SK-N-SH (cell line): ENCODE results near the gene PALLD. TPM values are rescaled to one million over a fixed set of nuclear protein-coding genes. Genes with fewer than 3 reads are reported as not detected.

Experiments
- CTCF ChIA-PET: fragments of 300-600, 350-600 bp; formaldehyde crosslinking; extraction: SDS; loops from one replicate; lab custom pipeline; 2021; lab: Yijun Ruan, JAX
- POLR2A ChIA-PET: fragments of 350-600 bp; sonication (Branson Sonifier 250); formaldehyde crosslinking; extraction: SDS; loops from one replicate; lab custom pipeline; 2020; ENCODE audit warnings: antibody characterized with exemption, inconsistent platforms; lab: Yijun Ruan, JAX
- DNase-seq: peaks from one replicate; pipeline ENCODE4 v3.0.0; 2012
- H2AFZ ChIP-seq: fragments of 200-600 bp; sonication (generic); 2 replicates; pipeline ENCODE4 v1.8.1; 2016; ENCODE audit warnings: antibody characterized with exemption, mild to moderate bottlenecking, low read depth
- H3F3A ChIP-seq: fragments of 200-600 bp; sonication (generic); replicated peaks from 2 replicates; pipeline ENCODE3; 2016; ENCODE audit warnings: antibody characterized with exemption, mild to moderate bottlenecking; ENCODE audit not compliant: insufficient read depth
- H3K27ac ChIP-seq, 2 experiments: fragments of 200-500 bp in 1 of 2; fragments of 200-600 bp in 1 of 2; sonication (Bioruptor generic) in 1 of 2; sonication (generic), shearing (Covaris generic) in 1 of 2; 2 replicates each; pipeline versions ENCODE4 v1.5.1 to v1.6.1; 2014 to 2016; ENCODE audit warnings: low read depth in 2 of 2, inconsistent platforms in 1 of 2, low read length in 1 of 2, mild to moderate bottlenecking in 1 of 2, mixed read lengths in 1 of 2
- H3K27me3 ChIP-seq: fragments of 200-600 bp; sonication (generic), shearing (Covaris generic); 2 replicates; pipeline ENCODE4 v1.6.1; 2016; ENCODE audit warnings: mixed run types; ENCODE audit not compliant: insufficient read depth
- H3K36me3 ChIP-seq, 2 experiments: fragments of 200-500 bp in 1 of 2; fragments of 200-600 bp in 1 of 2; sonication (Bioruptor generic) in 1 of 2; sonication (generic) in 1 of 2; replicated peaks in 1 of 2; 2 replicates each; pipeline versions ENCODE3 to v1.5.1; 2014 to 2016; ENCODE audit warnings: low read length in 1 of 2, mild to moderate bottlenecking in 1 of 2; ENCODE audit not compliant: insufficient read depth in 2 of 2, control insufficient read depth in 1 of 2
- H3K4me1 ChIP-seq, 2 experiments: fragments of 200-500 bp in 1 of 2; fragments of 200-600 bp in 1 of 2; sonication (Bioruptor generic) in 1 of 2; sonication (generic), shearing (Covaris generic) in 1 of 2; 2 replicates each; pipeline versions ENCODE4 v1.5.1 to v1.6.1; 2014 to 2016; ENCODE audit warnings: low read depth in 1 of 2, low read length in 1 of 2, mixed run types in 1 of 2; ENCODE audit not compliant: insufficient read depth in 2 of 2, control insufficient read depth in 1 of 2
- H3K4me2 ChIP-seq: fragments of 200-600 bp; sonication (generic), shearing (Covaris generic); 2 replicates; pipeline ENCODE4 v1.6.1; 2017; ENCODE audit warnings: mixed run types
- H3K4me3 ChIP-seq, 2 experiments: fragments of 200-500 bp in 1 of 2; fragments of 200-600 bp in 1 of 2; sonication (Bioruptor generic) in 1 of 2; sonication (generic), shearing (Covaris generic) in 1 of 2; 2 replicates each; pipeline versions ENCODE4 v1.5.1 to v1.8.1; 2014 to 2016; ENCODE audit warnings: low read depth in 2 of 2, inconsistent platforms in 1 of 2, low read length in 1 of 2, mild to moderate bottlenecking in 1 of 2, mixed read lengths in 1 of 2, moderate library complexity in 1 of 2
- H3K79me2 ChIP-seq: fragments of 200-600 bp; sonication (generic); 2 replicates; pipeline ENCODE4 v1.8.1; 2017; ENCODE audit warnings: mild to moderate bottlenecking; ENCODE audit not compliant: insufficient read depth
- H3K9ac ChIP-seq: fragments of 200-600 bp; sonication (generic); 2 replicates; pipeline ENCODE4 v1.6.1; 2017; ENCODE audit warnings: mixed run types
- H3K9me2 ChIP-seq: fragments of 200-600 bp; sonication (generic); 2 replicates; pipeline ENCODE4 v1.6.1; 2017; ENCODE audit warnings: mixed run types
- H3K9me3 ChIP-seq: fragments of 200-600 bp; sonication (generic); 2 replicates; pipeline ENCODE4 v1.6.1; 2017; ENCODE audit warnings: mixed run types, mild to moderate bottlenecking, moderate library complexity
- H4K20me1 ChIP-seq: fragments of 200-600 bp; sonication (generic); 2 replicates; pipeline ENCODE4 v1.6.1; 2017; ENCODE audit warnings: mild to moderate bottlenecking, mixed run types; ENCODE audit not compliant: insufficient read depth
- ELF1 ChIP-seq: IDR thresholded peaks from 2 replicates; pipeline ENCODE4 v1.4.0; 2012
- FOXM1 ChIP-seq: IDR thresholded peaks from 2 replicates; pipeline ENCODE4 v1.4.0; 2012; ENCODE audit warnings: low read depth, mild to moderate bottlenecking
- RAD21 ChIP-seq: IDR thresholded peaks from 2 replicates; pipeline ENCODE4 v1.6.1; 2012; ENCODE audit warnings: mild to moderate bottlenecking, low read length
- RCOR1 ChIP-seq: fragments of 150-350 bp; IDR thresholded peaks from 2 replicates; pipeline ENCODE4 v1.6.1; 2017; ENCODE audit warnings: antibody characterized with exemption, low read length
- SIN3A ChIP-seq: IDR thresholded peaks from 2 replicates; pipeline ENCODE4 v1.6.1; 2012; ENCODE audit warnings: low read depth, mild to moderate bottlenecking, low read length, moderate library complexity, borderline replicate concordance
- SMC3 ChIP-seq: IDR thresholded peaks from 2 replicates; pipeline ENCODE4 v1.6.1; 2012; ENCODE audit warnings: low read depth, low read length, improper control_type of control experiment
- TCF12 ChIP-seq: IDR thresholded peaks from 2 replicates; pipeline ENCODE4 v1.4.0; 2012
- YY1 ChIP-seq: IDR thresholded peaks from 2 replicates; pipeline ENCODE4 v1.4.0; 2012; ENCODE audit warnings: low read depth, mild to moderate bottlenecking
- WGBS: methylation state at CpG from one replicate; pipeline ENCODE4 v1.1.6; 2017; ENCODE audit warnings: low lambda C conversion rate; 5-methylcytosine and 5-hydroxymethylcytosine counted together
- polyA plus RNA-seq, 3 experiments: library from polyadenylated mRNA; depleted of rRNA; stranded (reverse); fragments of >200 nt; gene quantifications; 2 replicates each; pipeline ENCODE4 v1.2.3, GENCODE V29; 2012
- TF ChIP-seq, protein P1 (sequence below): IDR thresholded peaks from 2 replicates; pipeline ENCODE4 v1.4.0; 2012; ENCODE audit warnings: low read depth
- TF ChIP-seq, protein P2 (sequence below): fragments of 200-600 bp; sonication (generic); IDR thresholded peaks from 2 replicates; pipeline ENCODE4 v1.6.1; 2017; ENCODE audit warnings: antibody characterized with exemption, mild to moderate bottlenecking, moderate library complexity
- TF ChIP-seq, protein P3 (sequence below): IDR thresholded peaks from 2 replicates; pipeline ENCODE4 v1.4.0; 2012; ENCODE audit warnings: low read depth, borderline replicate concordance

Gene PALLD
- polyA plus RNA-seq, 1 of the 3 experiments (the other 2 are of a cell fraction): 33.0 TPM

DNA sequence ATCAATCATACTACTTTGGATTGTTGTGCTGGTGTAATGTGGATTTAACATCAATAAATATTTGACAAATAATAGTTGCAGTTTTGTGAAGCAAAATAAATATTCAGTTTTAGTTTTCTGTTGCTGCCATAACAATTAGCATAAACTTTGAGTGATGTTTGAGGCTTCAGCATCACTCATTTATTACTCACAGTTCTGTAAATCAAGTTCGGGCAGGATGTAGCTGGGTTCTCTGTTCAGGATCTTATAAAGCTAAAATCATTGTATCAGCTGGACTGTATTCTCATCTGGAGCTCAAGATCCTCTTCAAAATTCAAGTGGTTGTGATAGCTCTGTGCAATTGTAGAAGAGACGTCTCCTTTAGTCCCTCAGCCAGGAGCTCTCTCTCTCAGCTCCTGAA is 431.5 kb downstream of the PALLD start:
- H3K4me2 ChIP-seq: no peak overlapping the region
- no peak for TF ChIP-seq TCF12
- TF ChIP-seq SMC3: no peak
- TF ChIP-seq, protein P1, sequence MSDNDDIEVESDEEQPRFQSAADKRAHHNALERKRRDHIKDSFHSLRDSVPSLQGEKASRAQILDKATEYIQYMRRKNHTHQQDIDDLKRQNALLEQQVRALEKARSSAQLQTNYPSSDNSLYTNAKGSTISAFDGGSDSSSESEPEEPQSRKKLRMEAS: no peak
- ChIA-PET POLR2A (no interaction called here), CTCF (interaction anchor here (1.3 kb wide), 1 partner anchor 82 kb away, joined by 3 read pairs; the partner anchor contains the start of gene CBR4)
- no peaks in the 10 kb centered on the region for H3K79me2 ChIP-seq
- peaks cover 50% of the 10 kb centered on the region for H3F3A ChIP-seq
- no peaks in the 10 kb centered on the region for H3K9me2 ChIP-seq
- H3K9me3 ChIP-seq: 0 out of 2 replicates have a peak, but pooled peaks cover 4% of the 10 kb centered on the region
- DNase-seq: no peak
- no peak overlapping the region for H3K9ac ChIP-seq
- no peaks in the 10 kb centered on the region for H4K20me1 ChIP-seq
- H3K36me3 ChIP-seq: peaks cover 68 to 83% of the 10 kb centered on the region in 2 experiments
- WGBS: 89% methylated on average over 2 of the region's 2 CpGs
- H3K27ac ChIP-seq: no peak overlapping the region
- H3K27me3 ChIP-seq: no peaks in the 10 kb centered on the region
- H2AFZ ChIP-seq: no peak overlapping the region
- peaks cover 0 to 17% of the 10 kb centered on the region in 2 experiments; a peak in 2 of 4 replicates for H3K4me1 ChIP-seq
- H3K4me3 ChIP-seq: no peak overlapping the region

DNA sequence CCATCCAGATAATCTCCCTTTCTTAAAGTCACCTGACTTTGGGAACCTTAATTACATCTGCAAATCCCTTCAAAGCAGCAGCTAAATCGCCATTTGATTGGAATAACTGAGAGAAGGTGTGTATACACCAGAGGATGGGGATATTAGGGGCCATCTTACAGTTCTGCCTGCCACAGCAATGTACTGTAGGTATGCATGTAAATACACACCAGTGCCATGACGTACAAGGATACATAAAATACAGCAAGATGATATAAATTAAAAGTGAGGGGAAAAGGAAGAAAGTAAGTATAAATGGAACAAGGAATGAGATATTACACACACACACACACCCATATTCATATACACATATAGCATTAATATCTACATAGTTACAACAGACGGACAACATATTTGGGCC is 432.0 kb downstream of the PALLD start:
- Histone ChIP-seq H3K9me2 (no peaks in the 10 kb centered on the region), H3K79me2 (no peaks in the 10 kb centered on the region), H3K9me3 (0 out of 2 replicates have a peak, but pooled peaks cover 4% of the 10 kb centered on the region), H3K27ac (no peak overlapping the region), H3K4me2 (no peak overlapping the region), H3K9ac (no peak overlapping the region), H4K20me1 (no peaks in the 10 kb centered on the region), H3K36me3 (peaks cover 68 to 80% of the 10 kb centered on the region in 2 experiments), H2AFZ (no peak overlapping the region), H3K27me3 (no peaks in the 10 kb centered on the region), H3K4me1 (peaks cover 0 to 15% of the 10 kb centered on the region in 2 experiments; a peak in 2 of 4 replicates), H3K4me3 (no peak overlapping the region), H3F3A (peaks cover 51% of the 10 kb centered on the region)
- no peak for TF ChIP-seq FOXM1
- TF ChIP-seq, protein P2, sequence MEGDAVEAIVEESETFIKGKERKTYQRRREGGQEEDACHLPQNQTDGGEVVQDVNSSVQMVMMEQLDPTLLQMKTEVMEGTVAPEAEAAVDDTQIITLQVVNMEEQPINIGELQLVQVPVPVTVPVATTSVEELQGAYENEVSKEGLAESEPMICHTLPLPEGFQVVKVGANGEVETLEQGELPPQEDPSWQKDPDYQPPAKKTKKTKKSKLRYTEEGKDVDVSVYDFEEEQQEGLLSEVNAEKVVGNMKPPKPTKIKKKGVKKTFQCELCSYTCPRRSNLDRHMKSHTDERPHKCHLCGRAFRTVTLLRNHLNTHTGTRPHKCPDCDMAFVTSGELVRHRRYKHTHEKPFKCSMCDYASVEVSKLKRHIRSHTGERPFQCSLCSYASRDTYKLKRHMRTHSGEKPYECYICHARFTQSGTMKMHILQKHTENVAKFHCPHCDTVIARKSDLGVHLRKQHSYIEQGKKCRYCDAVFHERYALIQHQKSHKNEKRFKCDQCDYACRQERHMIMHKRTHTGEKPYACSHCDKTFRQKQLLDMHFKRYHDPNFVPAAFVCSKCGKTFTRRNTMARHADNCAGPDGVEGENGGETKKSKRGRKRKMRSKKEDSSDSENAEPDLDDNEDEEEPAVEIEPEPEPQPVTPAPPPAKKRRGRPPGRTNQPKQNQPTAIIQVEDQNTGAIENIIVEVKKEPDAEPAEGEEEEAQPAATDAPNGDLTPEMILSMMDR: no peak
- no peak for TF ChIP-seq YY1
- TF ChIP-seq SIN3A: no peak
- no peak for TF ChIP-seq RCOR1
- no peak for TF ChIP-seq RAD21
- no peak for TF ChIP-seq ELF1
- TF ChIP-seq, protein P3, sequence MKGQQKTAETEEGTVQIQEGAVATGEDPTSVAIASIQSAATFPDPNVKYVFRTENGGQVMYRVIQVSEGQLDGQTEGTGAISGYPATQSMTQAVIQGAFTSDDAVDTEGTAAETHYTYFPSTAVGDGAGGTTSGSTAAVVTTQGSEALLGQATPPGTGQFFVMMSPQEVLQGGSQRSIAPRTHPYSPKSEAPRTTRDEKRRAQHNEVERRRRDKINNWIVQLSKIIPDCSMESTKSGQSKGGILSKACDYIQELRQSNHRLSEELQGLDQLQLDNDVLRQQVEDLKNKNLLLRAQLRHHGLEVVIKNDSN: no peak
- POLR2A ChIA-PET: no interaction called here
- WGBS: 100% methylated on average over 3 of the region's 3 CpGs
- CTCF ChIA-PET: interaction anchor here (1.3 kb wide), 2 partner anchors 8 to 81 kb away, joined by 3 read pairs; partner anchors contain the start of gene CBR4
- no peak for DNase-seq
